Measurements from ENCODE around the gene DLG2. TPM values are rescaled to one million over a fixed set of nuclear protein-coding genes. Genes with fewer than 3 reads are reported as not detected.
A peak's percentile ranks its signal among the peaks of the same experiment; 100 is the strongest.

The DLG2 gene
- total RNA-seq, 1 experiment from 2014 or later = 17.5 TPM

DNA sequence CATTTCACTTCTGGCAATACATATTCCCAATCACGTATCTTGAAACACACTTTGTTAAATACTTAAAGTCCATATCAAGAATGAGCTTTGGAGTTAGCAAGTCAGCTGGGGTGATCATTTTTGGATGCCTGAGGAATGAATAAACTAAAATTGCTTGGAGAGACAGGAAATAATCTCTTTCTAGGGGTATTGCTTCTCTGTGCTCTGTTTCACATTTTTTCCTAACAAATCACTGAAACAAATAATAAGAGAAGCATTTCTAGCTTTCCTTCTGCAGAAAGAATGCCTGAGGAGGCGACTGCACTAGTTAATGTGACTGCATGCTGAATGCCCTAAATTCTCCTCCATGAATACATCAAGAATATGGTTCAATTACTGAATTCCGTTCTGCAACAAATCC lies 1799.6 kb downstream of the DLG2 start (continued):
- TF ChIP-seq, protein P1, sequence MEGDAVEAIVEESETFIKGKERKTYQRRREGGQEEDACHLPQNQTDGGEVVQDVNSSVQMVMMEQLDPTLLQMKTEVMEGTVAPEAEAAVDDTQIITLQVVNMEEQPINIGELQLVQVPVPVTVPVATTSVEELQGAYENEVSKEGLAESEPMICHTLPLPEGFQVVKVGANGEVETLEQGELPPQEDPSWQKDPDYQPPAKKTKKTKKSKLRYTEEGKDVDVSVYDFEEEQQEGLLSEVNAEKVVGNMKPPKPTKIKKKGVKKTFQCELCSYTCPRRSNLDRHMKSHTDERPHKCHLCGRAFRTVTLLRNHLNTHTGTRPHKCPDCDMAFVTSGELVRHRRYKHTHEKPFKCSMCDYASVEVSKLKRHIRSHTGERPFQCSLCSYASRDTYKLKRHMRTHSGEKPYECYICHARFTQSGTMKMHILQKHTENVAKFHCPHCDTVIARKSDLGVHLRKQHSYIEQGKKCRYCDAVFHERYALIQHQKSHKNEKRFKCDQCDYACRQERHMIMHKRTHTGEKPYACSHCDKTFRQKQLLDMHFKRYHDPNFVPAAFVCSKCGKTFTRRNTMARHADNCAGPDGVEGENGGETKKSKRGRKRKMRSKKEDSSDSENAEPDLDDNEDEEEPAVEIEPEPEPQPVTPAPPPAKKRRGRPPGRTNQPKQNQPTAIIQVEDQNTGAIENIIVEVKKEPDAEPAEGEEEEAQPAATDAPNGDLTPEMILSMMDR (IDR thresholded peaks at IDR 0.05) = no peak
- no peak for TF ChIP-seq ZNF219 (CRISPR knock-in tag; IDR thresholded peaks at IDR 0.05; ENCODE audit: borderline replicate concordance)

DNA sequence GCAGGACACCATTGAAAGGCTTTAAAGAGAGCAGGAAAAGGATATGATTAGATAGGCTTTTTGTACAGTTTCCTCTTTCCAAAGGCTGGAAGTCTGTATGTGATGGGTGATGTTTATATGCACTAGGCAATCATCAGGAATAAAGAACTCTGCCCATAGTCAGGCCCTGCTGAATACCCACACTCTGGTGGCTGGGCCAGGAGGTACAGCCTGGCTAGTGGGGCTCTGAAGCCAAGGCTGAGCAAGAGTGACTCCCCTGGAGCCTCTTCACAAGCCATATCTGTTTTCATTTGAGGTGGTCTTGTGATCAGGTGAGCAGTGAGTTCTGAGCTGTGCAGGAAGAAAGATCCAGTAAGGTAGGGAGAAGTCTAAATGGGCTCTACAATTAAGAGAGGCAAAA lies 1801.1 kb downstream of the DLG2 start:
- ATAC-seq = peak; percentile 65
- no peaks in the 10 kb centered on the region for H3K27me3 Mint-ChIP-seq (ENCODE audit: low read depth)
- TF ChIP-seq, protein P2, sequence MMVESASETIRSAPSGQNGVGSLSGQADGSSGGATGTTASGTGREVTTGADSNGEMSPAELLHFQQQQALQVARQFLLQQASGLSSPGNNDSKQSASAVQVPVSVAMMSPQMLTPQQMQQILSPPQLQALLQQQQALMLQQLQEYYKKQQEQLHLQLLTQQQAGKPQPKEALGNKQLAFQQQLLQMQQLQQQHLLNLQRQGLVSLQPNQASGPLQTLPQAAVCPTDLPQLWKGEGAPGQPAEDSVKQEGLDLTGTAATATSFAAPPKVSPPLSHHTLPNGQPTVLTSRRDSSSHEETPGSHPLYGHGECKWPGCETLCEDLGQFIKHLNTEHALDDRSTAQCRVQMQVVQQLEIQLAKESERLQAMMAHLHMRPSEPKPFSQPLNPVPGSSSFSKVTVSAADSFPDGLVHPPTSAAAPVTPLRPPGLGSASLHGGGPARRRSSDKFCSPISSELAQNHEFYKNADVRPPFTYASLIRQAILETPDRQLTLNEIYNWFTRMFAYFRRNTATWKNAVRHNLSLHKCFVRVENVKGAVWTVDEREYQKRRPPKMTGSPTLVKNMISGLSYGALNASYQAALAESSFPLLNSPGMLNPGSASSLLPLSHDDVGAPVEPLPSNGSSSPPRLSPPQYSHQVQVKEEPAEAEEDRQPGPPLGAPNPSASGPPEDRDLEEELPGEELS (CRISPR knock-in tag; IDR thresholded peaks at IDR 0.05) = no peak
- TF ChIP-seq, protein P3, sequence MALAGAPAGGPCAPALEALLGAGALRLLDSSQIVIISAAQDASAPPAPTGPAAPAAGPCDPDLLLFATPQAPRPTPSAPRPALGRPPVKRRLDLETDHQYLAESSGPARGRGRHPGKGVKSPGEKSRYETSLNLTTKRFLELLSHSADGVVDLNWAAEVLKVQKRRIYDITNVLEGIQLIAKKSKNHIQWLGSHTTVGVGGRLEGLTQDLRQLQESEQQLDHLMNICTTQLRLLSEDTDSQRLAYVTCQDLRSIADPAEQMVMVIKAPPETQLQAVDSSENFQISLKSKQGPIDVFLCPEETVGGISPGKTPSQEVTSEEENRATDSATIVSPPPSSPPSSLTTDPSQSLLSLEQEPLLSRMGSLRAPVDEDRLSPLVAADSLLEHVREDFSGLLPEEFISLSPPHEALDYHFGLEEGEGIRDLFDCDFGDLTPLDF (CRISPR knock-in tag; IDR thresholded peaks at IDR 0.05) = no peak
- TF ChIP-seq, protein P4, sequence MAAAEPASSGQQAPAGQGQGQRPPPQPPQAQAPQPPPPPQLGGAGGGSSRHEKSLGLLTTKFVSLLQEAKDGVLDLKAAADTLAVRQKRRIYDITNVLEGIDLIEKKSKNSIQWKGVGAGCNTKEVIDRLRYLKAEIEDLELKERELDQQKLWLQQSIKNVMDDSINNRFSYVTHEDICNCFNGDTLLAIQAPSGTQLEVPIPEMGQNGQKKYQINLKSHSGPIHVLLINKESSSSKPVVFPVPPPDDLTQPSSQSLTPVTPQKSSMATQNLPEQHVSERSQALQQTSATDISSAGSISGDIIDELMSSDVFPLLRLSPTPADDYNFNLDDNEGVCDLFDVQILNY (CRISPR knock-in tag; IDR thresholded peaks at IDR 0.05) = no peak
- TF ChIP-seq TEAD4 (CRISPR knock-in tag; IDR thresholded peaks at IDR 0.05) = no peak
- TF ChIP-seq, protein P5, sequence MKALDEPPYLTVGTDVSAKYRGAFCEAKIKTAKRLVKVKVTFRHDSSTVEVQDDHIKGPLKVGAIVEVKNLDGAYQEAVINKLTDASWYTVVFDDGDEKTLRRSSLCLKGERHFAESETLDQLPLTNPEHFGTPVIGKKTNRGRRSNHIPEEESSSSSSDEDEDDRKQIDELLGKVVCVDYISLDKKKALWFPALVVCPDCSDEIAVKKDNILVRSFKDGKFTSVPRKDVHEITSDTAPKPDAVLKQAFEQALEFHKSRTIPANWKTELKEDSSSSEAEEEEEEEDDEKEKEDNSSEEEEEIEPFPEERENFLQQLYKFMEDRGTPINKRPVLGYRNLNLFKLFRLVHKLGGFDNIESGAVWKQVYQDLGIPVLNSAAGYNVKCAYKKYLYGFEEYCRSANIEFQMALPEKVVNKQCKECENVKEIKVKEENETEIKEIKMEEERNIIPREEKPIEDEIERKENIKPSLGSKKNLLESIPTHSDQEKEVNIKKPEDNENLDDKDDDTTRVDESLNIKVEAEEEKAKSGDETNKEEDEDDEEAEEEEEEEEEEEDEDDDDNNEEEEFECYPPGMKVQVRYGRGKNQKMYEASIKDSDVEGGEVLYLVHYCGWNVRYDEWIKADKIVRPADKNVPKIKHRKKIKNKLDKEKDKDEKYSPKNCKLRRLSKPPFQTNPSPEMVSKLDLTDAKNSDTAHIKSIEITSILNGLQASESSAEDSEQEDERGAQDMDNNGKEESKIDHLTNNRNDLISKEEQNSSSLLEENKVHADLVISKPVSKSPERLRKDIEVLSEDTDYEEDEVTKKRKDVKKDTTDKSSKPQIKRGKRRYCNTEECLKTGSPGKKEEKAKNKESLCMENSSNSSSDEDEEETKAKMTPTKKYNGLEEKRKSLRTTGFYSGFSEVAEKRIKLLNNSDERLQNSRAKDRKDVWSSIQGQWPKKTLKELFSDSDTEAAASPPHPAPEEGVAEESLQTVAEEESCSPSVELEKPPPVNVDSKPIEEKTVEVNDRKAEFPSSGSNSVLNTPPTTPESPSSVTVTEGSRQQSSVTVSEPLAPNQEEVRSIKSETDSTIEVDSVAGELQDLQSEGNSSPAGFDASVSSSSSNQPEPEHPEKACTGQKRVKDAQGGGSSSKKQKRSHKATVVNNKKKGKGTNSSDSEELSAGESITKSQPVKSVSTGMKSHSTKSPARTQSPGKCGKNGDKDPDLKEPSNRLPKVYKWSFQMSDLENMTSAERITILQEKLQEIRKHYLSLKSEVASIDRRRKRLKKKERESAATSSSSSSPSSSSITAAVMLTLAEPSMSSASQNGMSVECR (CRISPR knock-in tag; IDR thresholded peaks at IDR 0.05; ENCODE audit: borderline replicate concordance) = no peak
- TF ChIP-seq, protein P6, sequence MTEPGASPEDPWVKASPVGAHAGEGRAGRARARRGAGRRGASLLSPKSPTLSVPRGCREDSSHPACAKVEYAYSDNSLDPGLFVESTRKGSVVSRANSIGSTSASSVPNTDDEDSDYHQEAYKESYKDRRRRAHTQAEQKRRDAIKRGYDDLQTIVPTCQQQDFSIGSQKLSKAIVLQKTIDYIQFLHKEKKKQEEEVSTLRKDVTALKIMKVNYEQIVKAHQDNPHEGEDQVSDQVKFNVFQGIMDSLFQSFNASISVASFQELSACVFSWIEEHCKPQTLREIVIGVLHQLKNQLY (CRISPR knock-in tag; IDR thresholded peaks at IDR 0.05) = no peak
- TF ChIP-seq ZNF138 (CRISPR knock-in tag; conservative IDR thresholded peaks at IDR 0.05) = no peak
- TF ChIP-seq, protein P7, sequence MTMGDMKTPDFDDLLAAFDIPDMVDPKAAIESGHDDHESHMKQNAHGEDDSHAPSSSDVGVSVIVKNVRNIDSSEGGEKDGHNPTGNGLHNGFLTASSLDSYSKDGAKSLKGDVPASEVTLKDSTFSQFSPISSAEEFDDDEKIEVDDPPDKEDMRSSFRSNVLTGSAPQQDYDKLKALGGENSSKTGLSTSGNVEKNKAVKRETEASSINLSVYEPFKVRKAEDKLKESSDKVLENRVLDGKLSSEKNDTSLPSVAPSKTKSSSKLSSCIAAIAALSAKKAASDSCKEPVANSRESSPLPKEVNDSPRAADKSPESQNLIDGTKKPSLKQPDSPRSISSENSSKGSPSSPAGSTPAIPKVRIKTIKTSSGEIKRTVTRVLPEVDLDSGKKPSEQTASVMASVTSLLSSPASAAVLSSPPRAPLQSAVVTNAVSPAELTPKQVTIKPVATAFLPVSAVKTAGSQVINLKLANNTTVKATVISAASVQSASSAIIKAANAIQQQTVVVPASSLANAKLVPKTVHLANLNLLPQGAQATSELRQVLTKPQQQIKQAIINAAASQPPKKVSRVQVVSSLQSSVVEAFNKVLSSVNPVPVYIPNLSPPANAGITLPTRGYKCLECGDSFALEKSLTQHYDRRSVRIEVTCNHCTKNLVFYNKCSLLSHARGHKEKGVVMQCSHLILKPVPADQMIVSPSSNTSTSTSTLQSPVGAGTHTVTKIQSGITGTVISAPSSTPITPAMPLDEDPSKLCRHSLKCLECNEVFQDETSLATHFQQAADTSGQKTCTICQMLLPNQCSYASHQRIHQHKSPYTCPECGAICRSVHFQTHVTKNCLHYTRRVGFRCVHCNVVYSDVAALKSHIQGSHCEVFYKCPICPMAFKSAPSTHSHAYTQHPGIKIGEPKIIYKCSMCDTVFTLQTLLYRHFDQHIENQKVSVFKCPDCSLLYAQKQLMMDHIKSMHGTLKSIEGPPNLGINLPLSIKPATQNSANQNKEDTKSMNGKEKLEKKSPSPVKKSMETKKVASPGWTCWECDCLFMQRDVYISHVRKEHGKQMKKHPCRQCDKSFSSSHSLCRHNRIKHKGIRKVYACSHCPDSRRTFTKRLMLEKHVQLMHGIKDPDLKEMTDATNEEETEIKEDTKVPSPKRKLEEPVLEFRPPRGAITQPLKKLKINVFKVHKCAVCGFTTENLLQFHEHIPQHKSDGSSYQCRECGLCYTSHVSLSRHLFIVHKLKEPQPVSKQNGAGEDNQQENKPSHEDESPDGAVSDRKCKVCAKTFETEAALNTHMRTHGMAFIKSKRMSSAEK (CRISPR knock-in tag; IDR thresholded peaks at IDR 0.05; ENCODE audit: borderline replicate concordance) = no peak
- TF ChIP-seq, protein P8, sequence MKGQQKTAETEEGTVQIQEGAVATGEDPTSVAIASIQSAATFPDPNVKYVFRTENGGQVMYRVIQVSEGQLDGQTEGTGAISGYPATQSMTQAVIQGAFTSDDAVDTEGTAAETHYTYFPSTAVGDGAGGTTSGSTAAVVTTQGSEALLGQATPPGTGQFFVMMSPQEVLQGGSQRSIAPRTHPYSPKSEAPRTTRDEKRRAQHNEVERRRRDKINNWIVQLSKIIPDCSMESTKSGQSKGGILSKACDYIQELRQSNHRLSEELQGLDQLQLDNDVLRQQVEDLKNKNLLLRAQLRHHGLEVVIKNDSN (CRISPR knock-in tag; IDR thresholded peaks at IDR 0.05) = no peak
- TF ChIP-seq CREB1 (CRISPR knock-in tag; IDR thresholded peaks at IDR 0.05) = no peak
- TF ChIP-seq GRHL2 (CRISPR knock-in tag; IDR thresholded peaks at IDR 0.05; ENCODE audit: insufficient replicate concordance, severe bottlenecking) = no peak
- no peak for TF ChIP-seq ZNF232 (CRISPR knock-in tag; IDR thresholded peaks at IDR 0.05)
- no peak for TF ChIP-seq ATF1 (CRISPR knock-in tag; IDR thresholded peaks at IDR 0.05)
- TF ChIP-seq SOX15 (CRISPR knock-in tag; IDR thresholded peaks at IDR 0.05) = no peak
- no peak for TF ChIP-seq TP53 (CRISPR knock-in tag; IDR thresholded peaks at IDR 0.05)
- TF ChIP-seq, protein P9, sequence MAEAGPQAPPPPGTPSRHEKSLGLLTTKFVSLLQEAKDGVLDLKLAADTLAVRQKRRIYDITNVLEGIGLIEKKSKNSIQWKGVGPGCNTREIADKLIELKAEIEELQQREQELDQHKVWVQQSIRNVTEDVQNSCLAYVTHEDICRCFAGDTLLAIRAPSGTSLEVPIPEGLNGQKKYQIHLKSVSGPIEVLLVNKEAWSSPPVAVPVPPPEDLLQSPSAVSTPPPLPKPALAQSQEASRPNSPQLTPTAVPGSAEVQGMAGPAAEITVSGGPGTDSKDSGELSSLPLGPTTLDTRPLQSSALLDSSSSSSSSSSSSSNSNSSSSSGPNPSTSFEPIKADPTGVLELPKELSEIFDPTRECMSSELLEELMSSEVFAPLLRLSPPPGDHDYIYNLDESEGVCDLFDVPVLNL (CRISPR knock-in tag; IDR thresholded peaks at IDR 0.05; ENCODE audit: borderline replicate concordance, low read depth) = no peak
- no peaks in the 10 kb centered on the region for H3K9me3 Mint-ChIP-seq
- ChIA-PET POLR2A (no interaction called here), CTCF (no interaction called here)
- no peak overlapping the region for H3K4me3 Mint-ChIP-seq
- no peaks in the 10 kb centered on the region for H3K36me3 Mint-ChIP-seq
- DNase-seq (ENCODE audit: low spot score) = no peak
- no peak overlapping the region for H3K27ac Mint-ChIP-seq
- H3K4me1 Mint-ChIP-seq = no peaks in the 10 kb centered on the region

All from WTC11 (cell line).